GM21515 (cell line): ENCODE measurements around the gene PDE5A.
A peak's percentile ranks its signal among the peaks of the same experiment; 100 is the strongest.
"Not testable (repeated sequence)": the region's sequence is repeated elsewhere in the genome, so short reads cannot be mapped to it uniquely, and the experiment has no call there.

Experiments used
- ATAC-seq: cut with Tn5 transposase; IDR thresholded peaks from one replicate; pipeline ENCODE4 v1.9.1; 2021; ENCODE audit not compliant: unreplicated experiment

Gene PDE5A

GRCh38 chr4:119478446-119479179 lies 150.0 kb downstream of the PDE5A start:
- ATAC-seq, result no peak

- ATAC-seq, result no peak
Observed at GRCh38 chr4:119477412-119478053, 151.1 kb downstream of the PDE5A start.

- peak; percentile 64 for ATAC-seq
Observed at GRCh38 chr4:119471259-119471658, 157.3 kb downstream of the PDE5A start.

GRCh38 chr4:119470737-119471063 lies 157.9 kb downstream of the PDE5A start:
- ATAC-seq, result peak; percentile 55

GRCh38 chr4:119470021-119470736 lies 158.4 kb downstream of the PDE5A start:
- peak; percentile 55 for ATAC-seq

- ATAC-seq, result not testable (repeated sequence)
Observed at GRCh38 chr4:119469039-119469438, 159.6 kb downstream of the PDE5A start.

GRCh38 chr4:119462733-119463132 lies 165.9 kb downstream of the PDE5A start:
- ATAC-seq, result not testable (repeated sequence)

GRCh38 chr4:119455734-119456133 lies 172.9 kb downstream of the PDE5A start:
- not testable (repeated sequence) for ATAC-seq

GRCh38 chr4:119454491-119455270 lies 173.9 kb downstream of the PDE5A start:
- ATAC-seq, result peak; percentile 100

GRCh38 chr4:119454151-119454490 lies 174.5 kb downstream of the PDE5A start:
- ATAC-seq, result peak; percentile 13

- ATAC-seq, result not testable (repeated sequence)
Observed at GRCh38 chr4:119453286-119453685, 175.3 kb downstream of the PDE5A start.

GRCh38 chr4:119449851-119450250 lies 178.8 kb downstream of the PDE5A start:
- ATAC-seq, result not testable (repeated sequence)
